ENCODE data around the gene ODAD3.

Gene ODAD3

GRCh38 chr19:11373885-11374432 is 61.0 kb downstream of the ODAD3 start:
- DNase-seq = no peak

GRCh38 chr19:11373166-11373884 is 61.6 kb downstream of the ODAD3 start:
- peak; percentile 63 for DNase-seq

DNA sequence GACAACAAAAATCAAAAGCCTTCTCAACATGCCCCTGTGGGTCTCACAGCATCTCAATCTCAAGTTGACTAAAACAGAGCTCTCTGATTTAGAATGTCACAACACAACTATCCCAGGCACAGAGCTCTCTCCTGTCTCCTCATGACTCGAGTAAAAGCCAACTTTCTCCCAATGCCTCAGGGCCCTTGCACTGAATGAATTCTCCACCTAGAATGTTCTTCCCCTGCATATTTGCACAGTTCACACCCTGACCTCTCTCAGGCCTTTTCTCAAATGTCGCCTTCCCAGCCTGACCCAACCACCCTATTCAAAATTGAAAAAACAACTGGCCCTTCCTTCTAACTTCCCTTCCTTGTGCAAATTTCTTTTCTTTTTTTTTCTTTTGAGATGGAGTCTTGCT is 64.2 kb downstream of the ODAD3 start:
- DNase-seq = no peak

All from NCI-H2107 (cell line).